GM18858 (cell line): ENCODE measurements around the gene ITIH4.

Source experiments
- ATAC-seq: cut with Tn5 transposase; IDR thresholded peaks from one replicate; pipeline ENCODE4 v1.9.1; 2021; ENCODE audit not compliant: unreplicated experiment

The ITIH4 gene

DNA sequence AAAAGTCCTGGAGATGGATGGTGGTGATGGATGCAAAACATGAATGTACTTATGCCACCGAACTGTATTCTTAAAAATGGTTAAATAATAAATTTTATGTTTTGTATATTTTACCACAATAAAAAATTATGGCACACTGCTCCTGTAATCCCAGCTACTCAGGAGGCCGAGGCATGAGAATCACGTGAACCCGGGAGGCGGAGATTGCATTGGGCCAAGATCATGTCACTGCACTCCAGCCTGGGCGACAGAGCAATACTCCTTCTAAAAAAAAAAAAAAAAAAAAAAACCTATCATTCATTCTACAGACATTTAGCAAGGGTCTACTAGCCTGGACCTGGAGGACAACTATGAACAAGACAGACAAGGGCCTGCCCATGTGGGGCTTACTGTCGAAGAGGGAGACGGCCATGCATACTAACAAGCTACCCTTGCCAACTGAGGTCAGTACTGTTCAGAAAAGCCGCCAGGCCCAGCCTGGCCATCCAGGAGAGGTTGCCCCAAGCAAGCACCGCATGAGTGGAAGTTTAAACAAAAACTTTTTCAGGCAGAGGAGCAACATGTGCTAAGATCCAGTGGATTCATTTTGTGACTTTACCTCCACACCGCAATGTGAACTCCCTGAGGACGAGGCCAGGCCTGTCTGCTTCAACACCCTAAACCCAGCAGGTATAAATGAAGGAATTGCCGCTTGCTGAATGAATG lies 57.0 kb downstream of the ITIH4 start:
- ATAC-seq = no peak

- ATAC-seq = no peak
Observed at GRCh38 chr3:52771702-52772101, 58.8 kb downstream of the ITIH4 start.

DNA sequence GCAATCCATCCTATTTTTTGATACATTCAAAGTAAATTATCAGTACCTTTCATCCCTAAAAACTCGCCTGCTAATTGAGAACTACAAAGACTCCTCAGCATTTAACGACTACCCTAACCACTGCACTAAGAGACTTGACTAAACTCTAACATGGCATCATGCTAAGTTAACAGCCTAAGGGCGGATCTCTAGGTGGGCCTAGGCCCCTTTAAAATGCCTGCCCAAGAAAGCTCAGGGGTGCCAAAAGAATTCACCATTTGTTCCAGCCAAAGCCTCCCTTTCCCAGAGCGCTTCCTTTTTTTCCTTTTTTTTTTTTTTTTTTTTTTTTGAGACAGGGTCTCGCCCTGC lies 59.2 kb downstream of the ITIH4 start:
- ATAC-seq = no peak

DNA sequence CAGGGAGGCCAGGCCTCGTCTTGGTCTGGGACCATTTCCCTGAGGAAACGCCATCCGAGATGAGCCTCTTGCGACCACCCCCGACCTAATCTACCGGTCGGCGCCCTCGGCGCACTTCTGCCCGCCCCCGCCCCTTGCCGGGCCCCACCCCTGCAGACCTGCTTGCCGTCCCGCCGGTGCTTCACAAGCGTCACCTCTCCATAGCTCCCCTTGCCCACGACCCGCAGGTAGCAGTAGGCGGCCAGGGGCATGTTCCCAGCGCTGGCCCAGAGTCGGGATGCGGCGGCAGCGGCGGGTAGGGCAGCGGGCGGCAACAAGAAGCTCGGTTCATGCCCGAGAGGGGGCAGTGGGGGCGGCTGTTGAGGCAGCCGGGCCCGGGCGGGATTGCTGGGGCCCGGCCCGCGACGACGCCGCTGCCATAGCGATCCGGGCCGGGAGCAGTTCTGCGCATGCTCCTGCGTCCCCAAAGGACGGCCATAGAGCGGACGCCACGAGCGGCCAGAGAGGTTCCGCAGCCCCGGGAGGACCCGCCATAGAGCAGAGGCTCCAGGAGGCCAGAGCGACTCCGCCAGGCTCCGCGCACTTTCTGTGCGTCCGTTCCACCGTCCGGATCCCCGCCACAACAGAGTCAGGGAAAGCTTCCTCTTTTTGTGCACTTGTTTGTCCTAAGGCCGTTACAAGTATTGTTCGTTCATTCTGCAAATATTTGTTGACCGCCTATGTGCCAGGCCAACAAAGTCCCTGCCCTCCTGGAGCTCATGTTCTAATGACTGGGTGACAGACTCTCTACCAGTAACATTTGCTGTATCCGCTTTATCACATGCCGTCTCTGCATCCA lies 59.8 kb downstream of the ITIH4 start, which contains the start of gene NEK4:
Gene NEK4 (minus strand): TSS at position 445 of the 838 bp plus-strand sequence. CDS start 194 bp downstream, at position 251.
- ATAC-seq = peak; percentile 79

GRCh38 chr3:52769786-52770455 lies 60.6 kb downstream of the ITIH4 start:
- no peak for ATAC-seq

DNA sequence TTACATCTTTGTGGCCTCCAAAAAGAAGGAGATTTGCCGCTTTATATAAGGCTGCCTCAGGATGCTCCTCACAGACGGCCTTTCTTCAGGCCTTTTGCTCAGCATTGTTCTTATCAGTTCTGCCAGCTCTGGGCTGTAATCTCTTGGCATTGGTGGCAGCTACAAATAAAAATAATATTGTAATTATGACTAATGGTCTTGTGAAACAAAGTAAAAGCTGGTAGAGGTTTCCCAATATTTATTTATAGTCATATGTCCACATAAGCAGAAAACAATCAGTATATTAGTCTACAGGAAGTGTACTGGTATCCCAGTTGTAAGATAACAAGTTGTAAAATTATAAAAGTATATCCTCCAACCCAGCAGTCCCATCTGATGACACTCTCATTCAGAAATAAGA lies 67.0 kb downstream of the ITIH4 start:
- no peak for ATAC-seq
